ENCODE results near the gene MT1B.

DNA sequence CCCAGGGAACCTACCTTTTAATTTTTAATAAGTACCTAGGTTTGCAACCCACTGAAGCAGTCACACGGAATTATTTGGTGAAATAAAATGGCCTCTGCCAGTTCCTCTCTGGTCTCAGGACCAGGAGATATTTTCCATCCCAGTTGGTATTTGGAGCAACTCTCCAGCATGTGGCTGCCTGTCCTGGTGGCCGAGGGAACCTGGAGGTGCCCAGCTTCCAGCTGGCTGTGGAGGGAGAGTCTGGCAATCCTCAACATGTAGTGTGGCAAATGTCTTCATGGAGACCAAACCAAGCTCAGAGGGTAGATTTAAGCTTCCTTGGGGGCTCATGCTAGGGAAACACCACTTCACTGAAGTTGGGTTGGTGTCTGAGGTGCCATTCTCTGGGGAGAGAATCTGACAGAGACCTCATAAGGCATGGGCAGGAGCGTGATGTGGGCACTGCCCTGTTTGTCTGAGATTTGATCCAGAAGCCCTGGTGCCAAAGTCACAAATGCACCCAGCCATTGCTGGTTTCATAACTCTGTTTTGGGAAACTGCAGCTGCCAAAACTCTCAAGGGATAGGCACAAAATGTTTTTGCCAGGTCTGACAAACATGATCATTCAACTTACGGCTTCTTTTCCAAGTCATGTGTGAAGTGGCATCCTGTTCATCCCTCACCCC, 33.4 kb downstream of the MT1B start:
- TF ChIP-seq, protein P1, sequence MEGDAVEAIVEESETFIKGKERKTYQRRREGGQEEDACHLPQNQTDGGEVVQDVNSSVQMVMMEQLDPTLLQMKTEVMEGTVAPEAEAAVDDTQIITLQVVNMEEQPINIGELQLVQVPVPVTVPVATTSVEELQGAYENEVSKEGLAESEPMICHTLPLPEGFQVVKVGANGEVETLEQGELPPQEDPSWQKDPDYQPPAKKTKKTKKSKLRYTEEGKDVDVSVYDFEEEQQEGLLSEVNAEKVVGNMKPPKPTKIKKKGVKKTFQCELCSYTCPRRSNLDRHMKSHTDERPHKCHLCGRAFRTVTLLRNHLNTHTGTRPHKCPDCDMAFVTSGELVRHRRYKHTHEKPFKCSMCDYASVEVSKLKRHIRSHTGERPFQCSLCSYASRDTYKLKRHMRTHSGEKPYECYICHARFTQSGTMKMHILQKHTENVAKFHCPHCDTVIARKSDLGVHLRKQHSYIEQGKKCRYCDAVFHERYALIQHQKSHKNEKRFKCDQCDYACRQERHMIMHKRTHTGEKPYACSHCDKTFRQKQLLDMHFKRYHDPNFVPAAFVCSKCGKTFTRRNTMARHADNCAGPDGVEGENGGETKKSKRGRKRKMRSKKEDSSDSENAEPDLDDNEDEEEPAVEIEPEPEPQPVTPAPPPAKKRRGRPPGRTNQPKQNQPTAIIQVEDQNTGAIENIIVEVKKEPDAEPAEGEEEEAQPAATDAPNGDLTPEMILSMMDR (conservative IDR thresholded peaks at IDR 0.05; ENCODE audit: low read depth, low read length): no peak
- TF ChIP-seq RAD21 (IDR thresholded peaks at IDR 0.05; ENCODE audit: low read length) (no peak), POLR2A (IDR thresholded peaks at IDR 0.05; ENCODE audit: low read depth, low read length) (no peak), MAFK (IDR thresholded peaks at IDR 0.05; ENCODE audit: low read depth, low read length) (no peak), SMC3 (IDR thresholded peaks at IDR 0.05; ENCODE audit: low read depth, low read length) (no peak), MXI1 (IDR thresholded peaks at IDR 0.05; ENCODE audit: borderline replicate concordance, low read depth, low read length) (no peak), RFX5 (IDR thresholded peaks at IDR 0.05; ENCODE audit: low read depth, low read length) (no peak), BHLHE40 (IDR thresholded peaks at IDR 0.05; ENCODE audit: low read depth, low read length) (no peak)

All from IMR-90 (cell line).